Stimulated activated CD8-positive, alpha-beta memory T cell treated with anti-CD3 and anti-CD28 coated beads, Interleukin-15, amount 100 ng/mL, for 4 hours (primary cell): ENCODE measurements around the gene COG3.

Experiments used
- DNase-seq, 2 donors: peaks; one replicate each; pipeline ENCODE4 v3.0.0-alpha.2; 2020; ENCODE audit warnings: low read depth in 2 of 2

COG3 gene

DNA sequence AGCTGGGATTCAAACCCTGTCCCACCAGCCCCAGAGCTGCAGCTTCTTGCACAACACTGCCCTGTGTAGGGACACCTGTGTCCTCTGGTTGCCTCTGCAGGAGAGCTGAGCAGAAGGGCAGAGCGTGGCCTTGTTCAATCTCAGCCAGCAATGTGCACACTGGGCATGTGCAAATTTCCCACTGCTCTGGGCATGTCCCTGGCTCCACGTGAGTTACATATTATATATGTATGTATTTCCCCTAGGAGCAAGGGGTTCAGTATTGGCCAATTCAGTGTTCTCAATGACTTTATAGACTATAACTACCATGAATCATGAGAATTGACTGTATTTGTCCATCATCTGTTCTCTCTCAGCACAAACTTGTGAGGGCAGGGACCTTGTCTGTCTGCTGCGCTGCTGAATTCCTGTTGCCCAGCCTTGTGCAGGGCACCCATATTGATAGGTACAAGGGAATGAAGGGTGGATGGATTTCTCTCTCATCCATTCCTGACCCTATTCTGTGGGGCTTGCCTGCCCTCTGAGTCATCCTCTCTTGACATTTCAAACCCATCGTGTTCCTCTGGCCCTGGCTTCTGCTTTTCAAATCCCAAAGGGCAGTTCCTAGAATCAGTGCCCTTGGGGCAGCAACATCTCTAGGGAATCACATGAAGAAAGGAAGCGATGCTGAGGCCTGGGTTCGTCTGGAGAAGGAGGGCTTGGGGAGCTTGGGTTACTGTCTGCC is 81.1 kb downstream of the COG3 start:
- no peak for DNase-seq

DNA sequence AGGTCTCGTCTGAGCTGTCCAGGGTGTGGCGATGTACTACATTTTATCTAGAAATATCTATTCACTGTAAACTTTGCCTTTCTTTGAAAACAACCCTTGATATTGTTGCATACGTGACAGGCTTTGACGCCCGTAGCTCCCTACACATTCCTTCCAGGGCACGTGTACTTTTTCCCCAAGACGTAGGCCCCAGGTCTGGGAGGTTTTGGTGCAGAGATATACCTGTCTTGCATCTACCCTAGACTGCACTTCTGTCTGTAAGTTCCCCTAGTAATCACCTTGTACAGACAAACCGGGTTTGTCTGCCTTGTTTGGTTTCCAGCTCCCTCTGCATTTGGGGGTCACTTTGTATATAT is 81.6 kb downstream of the COG3 start:
- DNase-seq, result no peak

DNA sequence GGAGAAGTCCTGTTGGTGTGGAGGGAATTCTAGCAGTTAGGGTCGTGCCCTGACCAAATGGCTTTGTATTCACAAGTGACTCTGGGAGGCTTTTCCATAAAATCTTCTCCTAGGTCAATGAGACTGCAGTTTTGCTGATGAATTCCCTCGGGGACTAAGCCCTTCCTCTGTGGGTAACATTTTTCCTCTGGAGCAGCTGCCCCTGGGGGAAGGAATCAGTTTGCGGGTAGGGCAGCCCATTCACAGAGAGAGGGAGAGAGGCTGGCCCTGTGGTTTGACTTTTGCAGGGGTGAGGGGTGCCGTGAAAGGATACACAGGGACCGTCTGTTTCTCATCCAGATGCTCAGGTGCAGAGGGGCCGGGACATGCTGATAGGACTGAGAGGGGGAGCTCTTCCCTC is 83.5 kb downstream of the COG3 start:
- no peak for DNase-seq

DNA sequence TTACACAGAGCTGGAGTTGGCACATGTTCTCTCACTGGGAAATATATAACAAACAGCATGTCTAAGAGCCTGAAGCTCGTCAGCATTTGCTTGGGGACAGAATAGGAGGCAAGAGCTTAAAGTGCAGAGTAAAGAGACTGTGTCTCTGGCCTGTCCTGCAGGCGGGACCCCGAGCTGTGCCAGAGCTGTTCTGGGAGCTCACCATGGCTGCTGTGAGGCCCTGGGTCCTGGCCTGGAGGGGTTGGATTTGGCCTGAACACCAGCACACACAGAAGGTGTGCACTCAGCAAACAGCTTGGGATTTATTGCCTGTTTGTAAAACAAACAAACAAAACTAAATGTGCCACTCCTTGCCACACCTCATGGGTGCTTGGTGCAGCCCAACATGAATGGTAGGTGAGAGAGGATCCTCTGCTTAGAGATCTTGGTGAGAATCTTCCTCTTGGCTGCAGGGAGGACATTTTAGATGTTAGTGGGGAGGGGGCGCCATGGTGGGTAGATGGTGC is 89.9 kb downstream of the COG3 start:
- no peak for DNase-seq

DNA sequence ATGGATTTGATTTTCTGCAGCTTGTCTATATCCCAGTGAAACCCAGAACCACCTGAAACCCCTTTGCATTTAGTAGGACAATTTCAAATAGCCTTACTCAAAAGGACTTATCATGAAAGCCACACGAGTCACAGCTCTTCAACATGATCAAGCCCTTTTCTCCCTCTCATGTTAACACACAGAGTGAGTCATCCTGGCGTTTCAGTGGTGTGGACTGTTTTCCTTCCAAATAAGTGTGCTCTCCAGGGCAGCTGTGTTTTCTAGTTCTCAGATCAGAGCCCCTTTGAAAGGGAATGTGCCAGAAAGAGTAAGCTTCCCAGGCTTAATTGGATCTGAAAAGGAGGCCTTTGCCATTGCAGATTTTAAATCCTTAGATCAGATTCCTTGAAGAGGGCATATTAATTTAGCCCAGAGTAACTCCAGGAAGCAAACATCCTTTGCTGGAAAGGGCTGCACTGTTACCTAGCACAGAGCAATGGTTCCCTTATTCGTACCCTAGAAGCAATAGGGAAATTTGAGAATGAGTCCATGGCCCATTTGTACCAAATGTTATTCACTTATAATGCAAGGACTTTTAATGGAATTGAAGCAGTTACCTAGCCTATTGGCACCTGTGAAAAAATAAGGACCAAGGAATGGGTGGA is 99.5 kb downstream of the COG3 start:
- no peak for DNase-seq

DNA sequence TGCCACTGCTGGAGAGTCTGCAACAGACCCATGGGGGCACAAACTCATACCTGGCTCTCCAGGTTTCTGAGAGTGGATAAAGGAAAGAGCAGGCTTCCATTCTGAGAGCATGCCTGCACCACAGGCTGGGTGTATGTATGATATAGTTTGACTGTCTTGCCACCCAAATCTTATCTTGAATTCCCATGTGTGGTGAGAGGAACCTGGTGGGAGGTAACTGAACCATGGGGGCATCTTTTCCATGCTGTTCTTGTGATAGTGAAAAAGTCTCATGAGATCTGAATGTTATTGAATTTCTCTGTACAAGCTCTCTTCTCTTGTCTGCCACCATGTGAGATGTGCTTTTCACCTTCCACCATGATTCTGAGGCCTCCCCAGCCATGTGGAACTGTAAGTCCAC is 100.6 kb downstream of the COG3 start:
- DNase-seq, result no peak

DNA sequence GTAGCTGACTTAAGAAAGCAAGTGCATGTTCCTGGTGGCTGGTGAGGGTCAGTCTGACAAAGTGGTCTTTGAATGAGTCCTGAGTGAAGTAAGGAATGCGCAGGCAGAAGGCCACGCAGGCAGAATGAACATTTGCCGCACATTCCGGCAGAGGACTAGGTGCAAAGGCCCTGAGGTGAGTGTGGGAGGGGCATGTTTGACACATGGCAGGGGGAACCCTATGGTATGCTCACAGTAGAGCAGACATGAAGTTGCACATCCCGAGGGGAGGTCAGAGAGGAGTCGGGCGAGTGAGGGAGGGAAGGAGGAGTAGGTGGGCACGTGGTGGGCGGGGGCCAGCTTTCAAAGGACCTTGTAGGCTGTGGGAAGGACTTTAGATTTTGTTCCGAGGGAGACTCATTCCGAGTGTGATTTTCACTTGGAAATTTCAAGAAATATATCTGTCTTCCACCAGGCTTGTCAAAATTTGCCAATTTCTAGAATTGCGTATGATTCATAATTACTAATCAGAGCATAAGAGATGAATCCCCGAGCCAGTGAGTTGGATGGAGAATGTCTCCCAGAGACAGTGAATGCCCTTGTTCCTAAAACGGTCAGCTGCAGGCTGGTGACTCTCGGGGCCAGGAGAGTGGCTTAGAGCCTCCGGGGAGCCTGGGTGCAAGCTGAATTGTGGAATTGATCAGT is 110.5 kb downstream of the COG3 start:
- DNase-seq, result no peak

DNA sequence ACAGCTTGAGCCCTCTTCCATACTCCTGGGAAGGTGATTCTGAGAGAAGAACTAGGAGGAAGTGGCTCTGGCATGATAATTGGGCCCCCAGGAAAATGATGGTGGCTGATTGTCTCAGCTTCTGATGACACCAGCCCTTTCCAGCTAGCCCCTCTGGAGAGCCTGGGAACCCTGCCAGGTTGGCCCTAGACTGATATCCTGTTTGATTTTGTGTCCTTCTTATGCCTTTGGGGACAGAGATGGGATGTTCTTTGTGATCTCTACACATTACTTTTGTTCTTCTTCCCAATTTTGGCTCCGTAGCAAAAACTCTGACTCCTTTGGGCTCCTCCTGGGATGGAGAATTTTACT is 111.1 kb downstream of the COG3 start:
- no peak for DNase-seq

DNA sequence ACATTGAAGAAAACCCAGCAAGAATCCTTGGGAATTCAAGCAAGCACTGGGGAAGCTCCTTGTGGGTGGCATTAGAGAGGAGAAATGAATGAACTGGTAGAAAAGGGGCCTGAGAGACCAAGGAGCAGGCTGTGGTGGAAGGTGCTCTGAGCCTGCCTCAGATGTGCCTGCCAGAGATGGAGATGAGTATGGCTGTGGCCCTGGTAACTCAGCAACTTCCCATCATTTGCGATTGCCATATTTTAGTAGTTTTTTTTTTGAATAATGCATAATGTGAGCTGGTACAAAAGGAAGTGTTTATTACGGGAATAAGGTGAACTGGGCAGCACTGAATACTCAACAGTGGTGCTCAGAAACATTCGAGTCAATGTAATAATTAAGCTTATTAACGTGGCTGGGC is 111.7 kb downstream of the COG3 start:
- no peak for DNase-seq

DNA sequence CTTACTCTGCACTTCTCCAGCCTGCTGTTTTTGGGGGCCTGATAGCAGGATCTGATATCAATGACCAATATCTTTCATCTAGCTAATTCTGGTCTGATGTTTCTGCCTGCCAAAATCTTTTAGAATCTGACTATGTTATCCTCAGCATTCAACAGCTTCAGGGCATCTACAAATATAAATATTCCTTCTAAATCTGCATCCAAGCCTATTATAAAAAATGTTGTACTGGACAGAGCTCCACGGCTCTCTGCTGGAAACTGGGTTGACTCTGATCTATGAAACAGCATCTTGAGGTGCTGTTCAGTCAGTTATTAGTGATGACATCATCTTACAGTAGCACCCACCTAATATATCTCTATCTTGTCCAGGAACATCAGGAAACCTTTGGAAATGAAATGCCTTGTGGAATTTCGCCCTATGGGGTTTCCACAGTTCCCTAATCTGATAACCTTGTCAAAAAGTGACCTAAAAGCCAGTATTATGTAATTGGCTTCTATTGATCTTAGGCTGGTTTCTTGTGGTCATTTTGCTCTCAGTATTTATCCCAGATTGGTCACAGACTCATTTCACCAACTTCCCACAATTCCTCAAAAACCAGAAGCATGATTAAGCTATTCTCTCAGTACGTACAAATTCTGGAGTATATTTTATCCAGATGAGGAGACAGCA is 117.8 kb downstream of the COG3 start:
- no peak for DNase-seq

DNA sequence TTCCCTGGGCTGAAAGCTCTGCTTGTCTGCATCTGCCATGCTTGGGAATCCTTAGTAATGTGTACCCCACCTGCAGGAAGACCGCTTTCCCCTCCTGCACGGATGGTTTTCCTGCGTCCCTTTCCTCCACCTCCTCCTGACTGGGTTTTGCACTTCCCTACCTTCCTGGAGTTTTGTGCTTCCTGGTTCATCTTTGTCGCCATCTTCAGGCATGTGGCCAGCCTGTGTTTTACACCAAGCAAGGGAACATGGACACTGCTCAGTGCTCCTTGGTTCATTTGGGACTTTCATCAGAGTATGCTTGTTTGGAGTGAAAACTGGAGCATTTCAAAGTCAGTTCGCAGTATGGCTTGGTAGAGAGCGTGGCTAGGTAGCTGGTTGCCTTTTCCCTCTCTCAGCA is 120.1 kb downstream of the COG3 start:
- no peak for DNase-seq
